T1000 (cell line): Measurements from ENCODE around the gene FYCO1.

Experiments
- DNase-seq: peaks from one replicate; lab custom pipeline; 2025; ENCODE audit warnings: mixed read lengths; lab: John Stamatoyannopoulos, UW

FYCO1 gene

GRCh38 chr3:45885979-45886705 lies 109.5 kb downstream of the FYCO1 start, which contains the start of gene CCR9:
TSS of gene CCR9 (plus strand) at chr3:45886543. CDS start at chr3:45894934, 8,391 bp downstream.
- no peak for DNase-seq

- DNase-seq = no peak
Observed at GRCh38 chr3:45884368-45885201, 111.0 kb downstream of the FYCO1 start.

- no peak for DNase-seq
Observed at GRCh38 chr3:45881078-45882022, 114.3 kb downstream of the FYCO1 start.

- DNase-seq = no peak
Observed at GRCh38 chr3:45880725-45881077, 114.9 kb downstream of the FYCO1 start.

GRCh38 chr3:45878124-45878523 lies 117.5 kb downstream of the FYCO1 start:
- no peak for DNase-seq

- DNase-seq = no peak
Observed at GRCh38 chr3:45874677-45875346, 120.8 kb downstream of the FYCO1 start.

- no peak for DNase-seq
Observed at GRCh38 chr3:45873638-45874037, 122.0 kb downstream of the FYCO1 start.

GRCh38 chr3:45873036-45873435 lies 122.6 kb downstream of the FYCO1 start:
- no peak for DNase-seq

GRCh38 chr3:45872569-45872968 lies 123.1 kb downstream of the FYCO1 start:
- no peak for DNase-seq

GRCh38 chr3:45871780-45872179 lies 123.8 kb downstream of the FYCO1 start:
- no peak for DNase-seq

GRCh38 chr3:45870099-45870498 lies 125.5 kb downstream of the FYCO1 start:
- no peak for DNase-seq

GRCh38 chr3:45869638-45870037 lies 126.0 kb downstream of the FYCO1 start:
- no peak for DNase-seq

GRCh38 chr3:45868650-45869049 lies 127.0 kb downstream of the FYCO1 start:
- DNase-seq = no peak

- DNase-seq = no peak
Observed at GRCh38 chr3:45868213-45868612, 127.4 kb downstream of the FYCO1 start.
